ENCODE data around the gene ROMO1. TPM values are rescaled to one million over a fixed set of nuclear protein-coding genes. Genes with fewer than 3 reads are reported as not detected.
"Not testable (repeated sequence)": the region's sequence is repeated elsewhere in the genome, so short reads cannot be mapped to it uniquely, and the experiment has no call there.

Gene ROMO1
- total RNA-seq, 1 donor from 2014 or later = 155 TPM

- DNase-seq (ENCODE audit: low spot score) = no peak
Measured at GRCh38 chr20:35730583-35731468, 31.6 kb downstream of the ROMO1 start.

GRCh38 chr20:35731469-35731788 lies 32.2 kb downstream of the ROMO1 start:
- DNase-seq (ENCODE audit: low spot score) = no peak

- DNase-seq (ENCODE audit: low spot score) = no peak
Measured at GRCh38 chr20:35731862-35732643, 32.8 kb downstream of the ROMO1 start.

GRCh38 chr20:35732644-35732982 lies 33.4 kb downstream of the ROMO1 start:
- DNase-seq (ENCODE audit: low spot score) = no peak

- no peak for DNase-seq (ENCODE audit: low spot score)
Measured at GRCh38 chr20:35734374-35734773, 35.2 kb downstream of the ROMO1 start.

- no peak for DNase-seq (ENCODE audit: low spot score)
Measured at GRCh38 chr20:35734777-35735649, 35.8 kb downstream of the ROMO1 start.

- no peak for DNase-seq (ENCODE audit: low spot score)
Measured at GRCh38 chr20:35735826-35736470, 36.7 kb downstream of the ROMO1 start.

GRCh38 chr20:35737865-35738333 lies 38.7 kb downstream of the ROMO1 start:
- DNase-seq (ENCODE audit: low spot score) = no peak

GRCh38 chr20:35738410-35739179 lies 39.4 kb downstream of the ROMO1 start:
- no peak for DNase-seq (ENCODE audit: low spot score)

- DNase-seq (ENCODE audit: low spot score) = peak; percentile 25
Measured at GRCh38 chr20:35739294-35740163, 40.3 kb downstream of the ROMO1 start.

GRCh38 chr20:35741892-35742740 lies 42.9 kb downstream of the ROMO1 start, which contains the start of gene RBM39:
TSS of gene RBM39 (minus strand) at chr20:35742260. CDS start at chr20:35740874, 1,386 bp downstream.
- peak; percentile 100 for DNase-seq (ENCODE audit: low spot score)

GRCh38 chr20:35742741-35743523 lies 43.7 kb downstream of the ROMO1 start:
- no peak for DNase-seq (ENCODE audit: low spot score)

GRCh38 chr20:35743693-35744491 lies 44.7 kb downstream of the ROMO1 start:
- DNase-seq (ENCODE audit: low spot score) = peak; percentile 17

GRCh38 chr20:35744492-35744841 lies 45.3 kb downstream of the ROMO1 start:
- not testable (repeated sequence) for DNase-seq (ENCODE audit: low spot score)
